HEK293 (cell line): ENCODE data around the gene RHBDL3.

Experiments used
- CTCF ChIA-PET: fragments of 350-600 bp; formaldehyde crosslinking; extraction: SDS; loops from one replicate; lab custom pipeline; 2021; ENCODE audit warnings: antibody characterized with exemption; lab: Yijun Ruan, JAX
- POLR2A ChIA-PET: fragments of 300-600 bp; formaldehyde crosslinking; extraction: SDS; loops from one replicate; lab custom pipeline; 2020; ENCODE audit warnings: antibody characterized with exemption, inconsistent platforms; lab: Yijun Ruan, JAX
- H3K27ac ChIP-seq: fragments of 200-500 bp; sonication (Bioruptor generic); 2 replicates; pipeline ENCODE4 v1.5.1; 2014; ENCODE audit warnings: low read depth, low read length, control low read depth, inconsistent platforms; ENCODE audit errors: extremely low read depth
- H3K36me3 ChIP-seq, 2 experiments: fragments of 200-500 bp in 1 of 2; sonication (Bioruptor generic) in 1 of 2; 1 replicate in 1 of 2; 2 replicates in 1 of 2; pipeline ENCODE4 v1.5.1; 2014 to 2017; ENCODE audit warnings: inconsistent platforms in 2 of 2, low read length in 2 of 2; ENCODE audit not compliant: control insufficient read depth in 2 of 2, insufficient read depth in 1 of 2
- H3K4me1 ChIP-seq: fragments of 200-500 bp; sonication (Bioruptor generic); 2 replicates; pipeline ENCODE4 v1.5.1; 2014; ENCODE audit warnings: mild to moderate bottlenecking, low read length, inconsistent platforms; ENCODE audit not compliant: control insufficient read depth, insufficient read depth
- H3K4me3 ChIP-seq: 2 replicates; pipeline ENCODE4 v1.5.1; 2011; ENCODE audit warnings: low read depth, mild to moderate bottlenecking, control low read depth, low read length, moderate library complexity
- H3K9me3 ChIP-seq: fragments of 200-500 bp; sonication (Bioruptor generic); 2 replicates; pipeline ENCODE4 v1.5.1; 2014; ENCODE audit warnings: low read depth, low read length, inconsistent platforms; ENCODE audit not compliant: control insufficient read depth, insufficient read depth
- PRDM10 ChIP-seq: fragments of 450-650 bp; formaldehyde crosslinking; IDR thresholded peaks from 2 replicates; pipeline ENCODE4 v1.5.1; 2016; ENCODE audit warnings: missing biosample characterization, missing genetic modification characterization
- REST ChIP-seq: fragments of 450-650 bp; formaldehyde crosslinking; IDR thresholded peaks from 2 replicates; pipeline ENCODE4 v1.5.1; 2016; ENCODE audit warnings: missing biosample characterization, missing genetic modification characterization
- SCRT1 ChIP-seq: fragments of 450-650 bp; formaldehyde crosslinking; IDR thresholded peaks from 2 replicates; pipeline ENCODE4 v1.5.1; 2016; ENCODE audit warnings: missing biosample characterization, missing genetic modification characterization, borderline replicate concordance
- ZBTB1 ChIP-seq: fragments of 450-650 bp; formaldehyde crosslinking; IDR thresholded peaks from 2 replicates; pipeline ENCODE4 v1.5.1; 2016; ENCODE audit warnings: missing biosample characterization, missing genetic modification characterization
- ZBTB44 ChIP-seq: fragments of 450-650 bp; IDR thresholded peaks from 2 replicates; pipeline ENCODE4 v1.5.1; 2018; ENCODE audit warnings: missing biosample characterization, mild to moderate bottlenecking, missing genetic modification characterization
- ZFHX2 ChIP-seq: fragments of 450-650 bp; formaldehyde crosslinking; conservative IDR thresholded peaks from 2 replicates; pipeline ENCODE4 v1.5.1; 2016; ENCODE audit warnings: missing biosample characterization, missing genetic modification characterization
- ZNF138 ChIP-seq: fragments of 450-650 bp; formaldehyde crosslinking; IDR thresholded peaks from 2 replicates; pipeline ENCODE4 v1.5.1; 2016; ENCODE audit warnings: missing biosample characterization, missing genetic modification characterization, borderline replicate concordance
- ZNF510 ChIP-seq: fragments of 450-650 bp; formaldehyde crosslinking; IDR thresholded peaks from 2 replicates; pipeline ENCODE4 v1.5.1; 2018; ENCODE audit warnings: mild to moderate bottlenecking, missing genetic modification characterization, missing biosample characterization; ENCODE audit not compliant: insufficient replicate concordance
- ZNF701 ChIP-seq: fragments of 450-650 bp; formaldehyde crosslinking; IDR thresholded peaks from 2 replicates; pipeline ENCODE4 v1.5.1; 2016; ENCODE audit warnings: missing biosample characterization, missing genetic modification characterization

RHBDL3 gene

GRCh38 chr17:32256012-32256700, 9.5 kb upstream of the RHBDL3 start:
- peaks cover 5% of the 10 kb centered on the region for H3K4me1 ChIP-seq
- no peak overlapping the region for H3K4me3 ChIP-seq
- no peaks in the 10 kb centered on the region for H3K9me3 ChIP-seq
- no peaks in the 10 kb centered on the region for H3K36me3 ChIP-seq
- ChIA-PET POLR2A (no interaction called here), CTCF (interaction anchor here (0.9 to 1.4 kb wide), 5 partner anchors 16 to 206 kb away, joined by 3 to 5 read pairs (median 3); no protein-coding TSS in a partner anchor)
- H3K27ac ChIP-seq, result no peak overlapping the region
- TF ChIP-seq ZNF510 (no peak), ZBTB1 (tag by site-specific recombination) (no peak), PRDM10 (tag by site-specific recombination) (no peak), ZFHX2 (0 out of 2 replicates have a peak, but pooled peaks have one; percentile 9), ZNF138 (tag by site-specific recombination) (no peak)
- TF ChIP-seq, all 188 proteins: peak for 1

- no peak overlapping the region for H3K4me3 ChIP-seq
- ChIA-PET CTCF (interaction anchor here (1.2 to 1.4 kb wide), 2 partner anchors 16 to 58 kb away, joined by 3 read pairs; no protein-coding TSS in a partner anchor), POLR2A (no interaction called here)
- no peak overlapping the region for H3K27ac ChIP-seq
- H3K36me3 ChIP-seq, result no peaks in the 10 kb centered on the region
- H3K9me3 ChIP-seq, result no peaks in the 10 kb centered on the region
- peaks cover 10% of the 10 kb centered on the region for H3K4me1 ChIP-seq
- TF ChIP-seq REST (tag by site-specific recombination) (peak; percentile 58; the same call in 1 of the 2 replicates), SCRT1 (tag by site-specific recombination) (no peak)
These were observed 9.0 kb upstream of the RHBDL3 start for GRCh38 chr17:32256701-32257019.

- ChIA-PET CTCF (interaction anchor here (0.6 to 1.6 kb wide), 4 partner anchors 28 to 62 kb away, joined by 3 to 6 read pairs (median 3); no protein-coding TSS in a partner anchor), POLR2A (no interaction called here)
- TF ChIP-seq ZBTB44, result 0 out of 2 replicates have a peak, but pooled peaks have one; percentile 39
- TF ChIP-seq ZNF701 (tag by site-specific recombination), result no peak
- H3K4me3 ChIP-seq, result no peak overlapping the region
- H3K9me3 ChIP-seq, result no peaks in the 10 kb centered on the region
- H3K27ac ChIP-seq, result no peak overlapping the region
- H3K36me3 ChIP-seq, result no peaks in the 10 kb centered on the region
- H3K4me1 ChIP-seq, result peaks cover 13% of the 10 kb centered on the region
These were observed 7.1 kb upstream of the RHBDL3 start for GRCh38 chr17:32258383-32259140.
